Measurements from ENCODE around the gene DPT. TPM values are rescaled to one million over a fixed set of nuclear protein-coding genes. Genes with fewer than 3 reads are reported as not detected.
A peak's percentile ranks its signal among the peaks of the same experiment; 100 is the strongest.

The DPT gene
- polyA plus RNA-seq, 3 donors = not detected

DNA sequence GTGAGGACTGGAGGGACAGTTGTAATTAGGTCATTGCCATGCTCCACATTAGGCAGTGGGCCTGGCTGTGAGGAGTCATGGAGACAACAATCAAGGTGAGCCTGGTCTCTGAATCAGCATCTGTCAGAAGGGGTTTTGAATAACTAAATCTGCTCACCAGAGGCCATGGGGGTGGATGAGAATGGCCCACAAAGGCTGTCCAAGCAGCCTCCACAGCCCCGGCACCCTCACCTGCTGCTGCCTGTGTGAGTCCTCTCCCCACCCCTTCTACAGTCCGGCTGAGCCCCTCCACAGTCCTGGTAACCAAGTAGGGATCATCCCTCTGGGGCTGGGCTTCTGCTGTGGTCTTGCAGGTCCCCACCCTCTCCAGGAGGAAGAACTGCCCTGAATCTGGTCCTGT lies 2.3 kb downstream of the DPT start:
- Mint-ChIP-seq H3K27ac (peak overlapping the region in 1 of 7 donors; percentile 37), H3K4me1 (no peaks in the 10 kb centered on the region), H3K27me3 (ENCODE audit: low read depth in 3 of 3) (no peaks in the 10 kb centered on the region), H3K4me3 (no peak overlapping the region), H3K36me3 (no peaks in the 10 kb centered on the region), H3K9me3 (peaks cover 0 to 4% (median 0%) of the 10 kb centered on the region in 7 donors)
- no peaks in the 10 kb centered on the region for H3K4me1 ChIP-seq (ENCODE audit: control insufficient read depth in 1 of 2, insufficient read depth in 2 of 2, low read length in 2 of 2)
- no peaks in the 10 kb centered on the region for H3K36me3 ChIP-seq (replicated peaks in 1 of 2; ENCODE audit: control insufficient read depth in 1 of 2, insufficient read depth in 2 of 2, low read length in 2 of 2)
- H3K79me2 ChIP-seq (ENCODE audit: insufficient read depth, low read length) = no peaks in the 10 kb centered on the region
- H3K27me3 ChIP-seq (ENCODE audit: control insufficient read depth in 2 of 2, insufficient read depth in 2 of 2, low read length in 2 of 2) = no peaks in the 10 kb centered on the region
- no peak overlapping the region for H3K27ac ChIP-seq (ENCODE audit: low read depth in 1 of 2, low read length in 2 of 2)
- no peak for TF ChIP-seq CTCF (IDR thresholded peaks at IDR 0.05)
- H2AFZ ChIP-seq (ENCODE audit: insufficient read depth, low read depth, low read length, poor library complexity, severe bottlenecking) = no peak overlapping the region
- H4K20me1 ChIP-seq (ENCODE audit: insufficient read depth, low read length) = no peaks in the 10 kb centered on the region
- H3K9ac ChIP-seq (ENCODE audit: insufficient read depth, low read length, poor library complexity, severe bottlenecking) = no peak overlapping the region
- H3K4me3 ChIP-seq (replicated peaks in 1 of 3; ENCODE audit: low read depth in 2 of 3, low read length in 3 of 3) = no peak overlapping the region
- no peaks in the 10 kb centered on the region for H3K9me3 ChIP-seq (replicated peaks in 1 of 2; ENCODE audit: control insufficient read depth in 1 of 2, insufficient read depth in 1 of 2, low read length in 2 of 2)
- H3K4me2 ChIP-seq (replicated peaks; ENCODE audit: extremely low read depth, low read length, poor library complexity, severe bottlenecking) = no peak overlapping the region
- no peak for DNase-seq
- WGBS (ENCODE audit: insufficient coverage) = 90% methylated on average over 2 of the region's 2 CpGs
- intact Hi-C loops (cut with micrococcal nuclease) = no loop called here

- Histone ChIP-seq H3K4me3 (replicated peaks in 1 of 3; ENCODE audit: low read depth in 2 of 3, low read length in 3 of 3) (no peak overlapping the region), H3K36me3 (replicated peaks in 1 of 2; ENCODE audit: control insufficient read depth in 1 of 2, insufficient read depth in 2 of 2, low read length in 2 of 2) (no peaks in the 10 kb centered on the region), H3K79me2 (ENCODE audit: insufficient read depth, low read length) (no peaks in the 10 kb centered on the region), H2AFZ (ENCODE audit: insufficient read depth, low read depth, low read length, poor library complexity, severe bottlenecking) (no peak overlapping the region), H3K27ac (ENCODE audit: low read depth in 1 of 2, low read length in 2 of 2) (no peak overlapping the region), H3K4me2 (replicated peaks; ENCODE audit: extremely low read depth, low read length, poor library complexity, severe bottlenecking) (no peak overlapping the region), H4K20me1 (ENCODE audit: insufficient read depth, low read length) (no peaks in the 10 kb centered on the region), H3K9ac (ENCODE audit: insufficient read depth, low read length, poor library complexity, severe bottlenecking) (no peak overlapping the region), H3K27me3 (ENCODE audit: control insufficient read depth in 2 of 2, insufficient read depth in 2 of 2, low read length in 2 of 2) (no peaks in the 10 kb centered on the region), H3K4me1 (ENCODE audit: control insufficient read depth in 1 of 2, insufficient read depth in 2 of 2, low read length in 2 of 2) (no peaks in the 10 kb centered on the region), H3K9me3 (replicated peaks in 1 of 2; ENCODE audit: control insufficient read depth in 1 of 2, insufficient read depth in 1 of 2, low read length in 2 of 2) (no peaks in the 10 kb centered on the region)
- no peaks in the 10 kb centered on the region for H3K36me3 Mint-ChIP-seq
- peak overlapping the region in 1 of 7 donors; percentile 37 for H3K27ac Mint-ChIP-seq
- peaks cover 0 to 4% (median 0%) of the 10 kb centered on the region in 7 donors for H3K9me3 Mint-ChIP-seq
- H3K4me1 Mint-ChIP-seq = no peaks in the 10 kb centered on the region
- intact Hi-C loops (cut with micrococcal nuclease) = no loop called here
- H3K27me3 Mint-ChIP-seq (ENCODE audit: low read depth in 3 of 3) = no peaks in the 10 kb centered on the region
- no peak for TF ChIP-seq CTCF (IDR thresholded peaks at IDR 0.05)
- no peak overlapping the region for H3K4me3 Mint-ChIP-seq
- no peak for DNase-seq
- 86% methylated on average over 1 of the region's 3 CpGs for WGBS (ENCODE audit: insufficient coverage)
Observed at GRCh38 chr1:168726281-168726680, 2.7 kb downstream of the DPT start.

All from CD14-positive monocyte (primary cell).